SK-N-SH (cell line): ENCODE data around the gene RAD23B. TPM values are rescaled to one million over a fixed set of nuclear protein-coding genes. Genes with fewer than 3 reads are reported as not detected.

Source experiments
- CTCF ChIA-PET: fragments of 300-600, 350-600 bp; formaldehyde crosslinking; extraction: SDS; loops from one replicate; lab custom pipeline; 2021; lab: Yijun Ruan, JAX
- POLR2A ChIA-PET: fragments of 350-600 bp; sonication (Branson Sonifier 250); formaldehyde crosslinking; extraction: SDS; loops from one replicate; lab custom pipeline; 2020; ENCODE audit warnings: antibody characterized with exemption, inconsistent platforms; lab: Yijun Ruan, JAX
- DNase-seq: peaks from one replicate; pipeline ENCODE4 v3.0.0; 2012
- H2AFZ ChIP-seq: fragments of 200-600 bp; sonication (generic); 2 replicates; pipeline ENCODE4 v1.8.1; 2016; ENCODE audit warnings: antibody characterized with exemption, mild to moderate bottlenecking, low read depth
- H3F3A ChIP-seq: fragments of 200-600 bp; sonication (generic); replicated peaks from 2 replicates; pipeline ENCODE3; 2016; ENCODE audit warnings: antibody characterized with exemption, mild to moderate bottlenecking; ENCODE audit not compliant: insufficient read depth
- H3K27ac ChIP-seq, 2 experiments: fragments of 200-500 bp in 1 of 2; fragments of 200-600 bp in 1 of 2; sonication (Bioruptor generic) in 1 of 2; sonication (generic), shearing (Covaris generic) in 1 of 2; 2 replicates each; pipeline versions ENCODE4 v1.5.1 to v1.6.1; 2014 to 2016; ENCODE audit warnings: low read depth in 2 of 2, inconsistent platforms in 1 of 2, low read length in 1 of 2, mild to moderate bottlenecking in 1 of 2, mixed read lengths in 1 of 2
- H3K27me3 ChIP-seq: fragments of 200-600 bp; sonication (generic), shearing (Covaris generic); 2 replicates; pipeline ENCODE4 v1.6.1; 2016; ENCODE audit warnings: mixed run types; ENCODE audit not compliant: insufficient read depth
- H3K36me3 ChIP-seq, 2 experiments: fragments of 200-500 bp in 1 of 2; fragments of 200-600 bp in 1 of 2; sonication (Bioruptor generic) in 1 of 2; sonication (generic) in 1 of 2; replicated peaks in 1 of 2; 2 replicates each; pipeline versions ENCODE3 to v1.5.1; 2014 to 2016; ENCODE audit warnings: low read length in 1 of 2, mild to moderate bottlenecking in 1 of 2; ENCODE audit not compliant: insufficient read depth in 2 of 2, control insufficient read depth in 1 of 2
- H3K4me1 ChIP-seq, 2 experiments: fragments of 200-500 bp in 1 of 2; fragments of 200-600 bp in 1 of 2; sonication (Bioruptor generic) in 1 of 2; sonication (generic), shearing (Covaris generic) in 1 of 2; 2 replicates each; pipeline versions ENCODE4 v1.5.1 to v1.6.1; 2014 to 2016; ENCODE audit warnings: low read depth in 1 of 2, low read length in 1 of 2, mixed run types in 1 of 2; ENCODE audit not compliant: insufficient read depth in 2 of 2, control insufficient read depth in 1 of 2
- H3K4me2 ChIP-seq: fragments of 200-600 bp; sonication (generic), shearing (Covaris generic); 2 replicates; pipeline ENCODE4 v1.6.1; 2017; ENCODE audit warnings: mixed run types
- H3K4me3 ChIP-seq, 2 experiments: fragments of 200-500 bp in 1 of 2; fragments of 200-600 bp in 1 of 2; sonication (Bioruptor generic) in 1 of 2; sonication (generic), shearing (Covaris generic) in 1 of 2; 2 replicates each; pipeline versions ENCODE4 v1.5.1 to v1.8.1; 2014 to 2016; ENCODE audit warnings: low read depth in 2 of 2, inconsistent platforms in 1 of 2, low read length in 1 of 2, mild to moderate bottlenecking in 1 of 2, mixed read lengths in 1 of 2, moderate library complexity in 1 of 2
- H3K79me2 ChIP-seq: fragments of 200-600 bp; sonication (generic); 2 replicates; pipeline ENCODE4 v1.8.1; 2017; ENCODE audit warnings: mild to moderate bottlenecking; ENCODE audit not compliant: insufficient read depth
- H3K9ac ChIP-seq: fragments of 200-600 bp; sonication (generic); 2 replicates; pipeline ENCODE4 v1.6.1; 2017; ENCODE audit warnings: mixed run types
- H3K9me2 ChIP-seq: fragments of 200-600 bp; sonication (generic); 2 replicates; pipeline ENCODE4 v1.6.1; 2017; ENCODE audit warnings: mixed run types
- H3K9me3 ChIP-seq: fragments of 200-600 bp; sonication (generic); 2 replicates; pipeline ENCODE4 v1.6.1; 2017; ENCODE audit warnings: mixed run types, mild to moderate bottlenecking, moderate library complexity
- H4K20me1 ChIP-seq: fragments of 200-600 bp; sonication (generic); 2 replicates; pipeline ENCODE4 v1.6.1; 2017; ENCODE audit warnings: mild to moderate bottlenecking, mixed run types; ENCODE audit not compliant: insufficient read depth
- CTCF ChIP-seq: fragments of 200-600 bp; sonication (generic); IDR thresholded peaks from 2 replicates; pipeline ENCODE4 v1.6.1; 2017; ENCODE audit warnings: antibody characterized with exemption, mild to moderate bottlenecking, moderate library complexity
- ELF1 ChIP-seq: IDR thresholded peaks from 2 replicates; pipeline ENCODE4 v1.4.0; 2012
- EP300 ChIP-seq, 2 experiments: IDR thresholded peaks; 2 replicates each; pipeline versions ENCODE4 v1.4.0 to v1.6.1; 2012; ENCODE audit warnings: borderline replicate concordance in 1 of 2, low read depth in 1 of 2, low read length in 1 of 2
- FOSL2 ChIP-seq: IDR thresholded peaks from 2 replicates; pipeline ENCODE4 v1.4.0; 2012; ENCODE audit warnings: low read depth, mild to moderate bottlenecking, moderate library complexity, borderline replicate concordance
- FOXJ3 ChIP-seq: sonication (generic); formaldehyde crosslinking; IDR thresholded peaks from 2 replicates; pipeline ENCODE4 v1.5.1; 2020; ENCODE audit warnings: mild to moderate bottlenecking, missing genetic modification reagents
- GABPA ChIP-seq: IDR thresholded peaks from 2 replicates; pipeline ENCODE4 v1.4.0; 2012; ENCODE audit warnings: low read depth, mild to moderate bottlenecking
- GATA2 ChIP-seq: sonication (generic); formaldehyde crosslinking; IDR thresholded peaks from 2 replicates; pipeline ENCODE4 v1.5.0; 2020; ENCODE audit warnings: mild to moderate bottlenecking, missing genetic modification reagents
- IRF3 ChIP-seq: fragments of 150-350 bp; IDR thresholded peaks from 2 replicates; pipeline ENCODE4 v1.6.1; 2016; ENCODE audit warnings: mild to moderate bottlenecking, low read depth, low read length
- JUND ChIP-seq: IDR thresholded peaks from 2 replicates; pipeline ENCODE4 v1.4.0; 2012
- MAX ChIP-seq: IDR thresholded peaks from 2 replicates; pipeline ENCODE4 v1.4.0; 2012; ENCODE audit warnings: low read depth
- MEF2A ChIP-seq: IDR thresholded peaks from 2 replicates; pipeline ENCODE4 v1.4.0; 2012; ENCODE audit warnings: low read depth, borderline replicate concordance
- MXI1 ChIP-seq: IDR thresholded peaks from 2 replicates; pipeline ENCODE4 v1.6.1; 2012; ENCODE audit warnings: mild to moderate bottlenecking, low read depth, low read length, improper control_type of control experiment
- NFIC ChIP-seq: IDR thresholded peaks from 2 replicates; pipeline ENCODE4 v1.4.0; 2012; ENCODE audit warnings: borderline replicate concordance
- PBX3 ChIP-seq: IDR thresholded peaks from 2 replicates; pipeline ENCODE4; 2012
- POLR2AphosphoS5 ChIP-seq: IDR thresholded peaks from 2 replicates; pipeline ENCODE4 v1.6.1; 2012; ENCODE audit warnings: low read depth, low read length
- RAD21 ChIP-seq: IDR thresholded peaks from 2 replicates; pipeline ENCODE4 v1.6.1; 2012; ENCODE audit warnings: mild to moderate bottlenecking, low read length
- RCOR1 ChIP-seq: fragments of 150-350 bp; IDR thresholded peaks from 2 replicates; pipeline ENCODE4 v1.6.1; 2017; ENCODE audit warnings: antibody characterized with exemption, low read length
- RFX5 ChIP-seq: IDR thresholded peaks from 2 replicates; pipeline ENCODE4 v1.6.1; 2012; ENCODE audit warnings: mild to moderate bottlenecking, improper control_type of control experiment, low read length
- RXRA ChIP-seq: IDR thresholded peaks from 2 replicates; pipeline ENCODE4 v1.4.0; 2012; ENCODE audit warnings: low read depth, mild to moderate bottlenecking, borderline replicate concordance
- SIN3A ChIP-seq: IDR thresholded peaks from 2 replicates; pipeline ENCODE4 v1.6.1; 2012; ENCODE audit warnings: low read depth, mild to moderate bottlenecking, low read length, moderate library complexity, borderline replicate concordance
- SMC3 ChIP-seq: IDR thresholded peaks from 2 replicates; pipeline ENCODE4 v1.6.1; 2012; ENCODE audit warnings: low read depth, low read length, improper control_type of control experiment
- TAF1 ChIP-seq: IDR thresholded peaks from 2 replicates; pipeline ENCODE4 v1.6.1; 2012; ENCODE audit warnings: low read depth, mild to moderate bottlenecking, low read length, moderate library complexity, borderline replicate concordance
- TCF12 ChIP-seq: IDR thresholded peaks from 2 replicates; pipeline ENCODE4 v1.4.0; 2012
- TEAD4 ChIP-seq: IDR thresholded peaks from 2 replicates; pipeline ENCODE4 v1.4.0; 2012; ENCODE audit warnings: mild to moderate bottlenecking, borderline replicate concordance; ENCODE audit not compliant: insufficient read depth
- USF1 ChIP-seq: IDR thresholded peaks from 2 replicates; pipeline ENCODE4 v1.4.0; 2012; ENCODE audit warnings: low read depth, borderline replicate concordance
- USF2 ChIP-seq: fragments of 150-350 bp; IDR thresholded peaks from 2 replicates; pipeline ENCODE4 v1.6.1; 2017; ENCODE audit warnings: antibody characterized with exemption, low read length, low read depth, borderline replicate concordance
- YY1 ChIP-seq: IDR thresholded peaks from 2 replicates; pipeline ENCODE4 v1.4.0; 2012; ENCODE audit warnings: low read depth, mild to moderate bottlenecking
- ZBTB33 ChIP-seq: IDR thresholded peaks from 2 replicates; pipeline ENCODE4 v1.4.0; 2012; ENCODE audit warnings: low read depth, borderline replicate concordance
- WGBS: methylation state at CpG from one replicate; pipeline ENCODE4 v1.1.6; 2017; ENCODE audit warnings: low lambda C conversion rate; 5-methylcytosine and 5-hydroxymethylcytosine counted together
- polyA plus RNA-seq, 3 experiments: library from polyadenylated mRNA; depleted of rRNA; stranded (reverse); fragments of >200 nt; gene quantifications; 2 replicates each; pipeline ENCODE4 v1.2.3, GENCODE V29; 2012

The RAD23B gene
- polyA plus RNA-seq, 1 of the 3 experiments (the other 2 are of a cell fraction), result 62.9 TPM

GRCh38 chr9:107274953-107275422 lies 8.1 kb upstream of the RAD23B start:
- ChIA-PET POLR2A (no interaction called here), CTCF (no interaction called here)
- Histone ChIP-seq H2AFZ (no peak overlapping the region), H3K27me3 (no peaks in the 10 kb centered on the region), H3K9ac (no peak overlapping the region), H3K4me3 (no peak overlapping the region), H3K9me3 (no peaks in the 10 kb centered on the region), H3K79me2 (no peaks in the 10 kb centered on the region), H3K9me2 (no peaks in the 10 kb centered on the region), H3F3A (peaks cover 16% of the 10 kb centered on the region), H3K4me2 (peak overlapping the region; percentile 49), H4K20me1 (no peaks in the 10 kb centered on the region), H3K27ac (peak overlapping the region; percentile 59 to 79; a peak in 3 of 4 replicates), H3K4me1 (peaks cover 0 to 15% of the 10 kb centered on the region in 2 experiments; a peak in 1 of 4 replicates), H3K36me3 (no peaks in the 10 kb centered on the region)
- WGBS, result 9% methylated on average over 4 of the region's 4 CpGs
- no peak for DNase-seq
- no peak for TF ChIP-seq RAD21
- TF ChIP-seq SMC3, result no peak
- peak; percentile 90; the same call in 1 of the 2 replicates for TF ChIP-seq RXRA
- TF ChIP-seq ZBTB33, result peak; percentile 79; the same call in 1 of the 2 replicates
- no peak for TF ChIP-seq IRF3
- peak; percentile 99 for TF ChIP-seq PBX3
- TF ChIP-seq EP300 (IDR thresholded peaks at IDR 0.05; ENCODE audit: borderline replicate concordance in 1 of 2, low read depth in 1 of 2, low read length in 1 of 2), result peak; percentile 63 to 95
- no peak for TF ChIP-seq ELF1
- TF ChIP-seq MXI1, result no peak
- no peak for TF ChIP-seq CTCF
- peak; percentile 98 for TF ChIP-seq TCF12
- peak; percentile 89 for TF ChIP-seq POLR2AphosphoS5
- no peak for TF ChIP-seq FOXJ3 (CRISPR knock-in tag)
- no peak for TF ChIP-seq RCOR1
- TF ChIP-seq SIN3A, result peak; percentile 89
- peak; percentile 98 for TF ChIP-seq JUND
- peak; percentile 93 for TF ChIP-seq NFIC
- no peak for TF ChIP-seq GATA2 (CRISPR knock-in tag)
- peak; percentile 99 for TF ChIP-seq TEAD4
- no peak for TF ChIP-seq RFX5
- TF ChIP-seq USF2, result no peak
- TF ChIP-seq GABPA, result no peak
- TF ChIP-seq MAX, result peak; percentile 75
- TF ChIP-seq TAF1, result no peak; the same call in 1 of the 2 replicates
- TF ChIP-seq YY1, result peak; percentile 13; the same call in 1 of the 2 replicates
- TF ChIP-seq FOSL2, result peak; percentile 98
- TF ChIP-seq USF1, result peak; percentile 42
- TF ChIP-seq MEF2A, result no peak
